Liver (tissue), 9 donors: ENCODE results near the gene MED6. TPM values are rescaled to one million over a fixed set of nuclear protein-coding genes. Genes with fewer than 3 reads are reported as not detected.

Source experiments
- DNase-seq: peaks from one replicate; pipeline ENCODE4 v3.0.0-alpha.2; 2017; ENCODE audit warnings: low spot score
- H3K27ac ChIP-seq, 2 donors: one replicate each; pipeline ENCODE4 v1.7.0; 2013; ENCODE audit warnings: inconsistent platforms in 2 of 2, low read length in 2 of 2, control low read depth in 1 of 2, low read depth in 1 of 2, mild to moderate bottlenecking in 1 of 2
- H3K27me3 ChIP-seq, 4 donors: one replicate each; pipeline versions ENCODE4 v1.6.1 to v1.7.0; 2013; ENCODE audit warnings: low read length in 3 of 4, inconsistent platforms in 1 of 4, mild to moderate bottlenecking in 1 of 4, moderate library complexity in 1 of 4; ENCODE audit not compliant: control insufficient read depth in 4 of 4, insufficient read depth in 4 of 4
- H3K36me3 ChIP-seq, 4 donors: one replicate each; pipeline versions ENCODE4 v1.6.1 to v1.7.0; 2013; ENCODE audit warnings: low read length in 3 of 4, mild to moderate bottlenecking in 3 of 4, low read depth in 1 of 4, moderate library complexity in 1 of 4; ENCODE audit not compliant: control insufficient read depth in 4 of 4, insufficient read depth in 3 of 4
- H3K4me1 ChIP-seq, 4 donors: one replicate each; pipeline versions ENCODE4 v1.6.1 to v1.7.0; 2013; ENCODE audit warnings: low read length in 3 of 4, mild to moderate bottlenecking in 3 of 4, moderate library complexity in 1 of 4; ENCODE audit not compliant: control insufficient read depth in 4 of 4, insufficient read depth in 4 of 4
- H3K4me3 ChIP-seq, 3 donors: one replicate each; pipeline versions ENCODE4 v1.6.1 to v1.7.0; 2013; ENCODE audit warnings: low read length in 3 of 3, control low read depth in 1 of 3, low read depth in 1 of 3, mild to moderate bottlenecking in 1 of 3
- H3K9ac ChIP-seq, 2 donors: one replicate each; pipeline ENCODE4 v1.7.0; 2013; ENCODE audit warnings: low read length in 2 of 2, mild to moderate bottlenecking in 2 of 2, moderate library complexity in 2 of 2, control low read depth in 1 of 2, low read depth in 1 of 2
- H3K9me3 ChIP-seq, 4 donors: one replicate each; pipeline versions ENCODE4 v1.6.1 to v1.7.0; 2013; ENCODE audit warnings: low read length in 3 of 4; ENCODE audit not compliant: control insufficient read depth in 4 of 4
- EGR1 ChIP-seq, 2 donors: IDR thresholded peaks; 2 replicates each; pipeline ENCODE4 v1.6.1; 2016 to 2018; ENCODE audit warnings: antibody characterized with exemption in 2 of 2, low read depth in 2 of 2
- FOXA1 ChIP-seq: IDR thresholded peaks from 2 replicates; pipeline ENCODE4 v1.6.1; 2016; ENCODE audit warnings: antibody characterized with exemption
- FOXA2 ChIP-seq: IDR thresholded peaks from 2 replicates; pipeline ENCODE4 v1.6.1; 2016; ENCODE audit warnings: antibody characterized with exemption
- GABPA ChIP-seq, 2 donors: IDR thresholded peaks in 1 of 2; conservative IDR thresholded peaks in 1 of 2; 2 replicates each; pipeline ENCODE4 v1.6.1; 2016; ENCODE audit warnings: antibody characterized with exemption in 2 of 2, mild to moderate bottlenecking in 1 of 2, moderate library complexity in 1 of 2
- HNF4A ChIP-seq, 2 donors: conservative IDR thresholded peaks; 2 replicates each; pipeline ENCODE4 v1.6.1; 2016; ENCODE audit warnings: antibody characterized with exemption in 2 of 2, mild to moderate bottlenecking in 2 of 2
- HNF4G ChIP-seq: IDR thresholded peaks from 2 replicates; pipeline ENCODE4 v1.6.1; 2016; ENCODE audit warnings: antibody characterized with exemption
- JUND ChIP-seq, 2 donors: IDR thresholded peaks; 2 replicates each; pipeline ENCODE4 v1.6.1; 2016; ENCODE audit warnings: antibody characterized with exemption in 2 of 2
- NR2F2 ChIP-seq: IDR thresholded peaks from 2 replicates; pipeline ENCODE4 v1.6.1; 2016; ENCODE audit warnings: antibody characterized with exemption
- RAD21 ChIP-seq, 2 donors: IDR thresholded peaks; 2 replicates each; pipeline ENCODE4 v1.6.1; 2016; ENCODE audit warnings: antibody characterized with exemption in 2 of 2, mild to moderate bottlenecking in 2 of 2
- RXRA ChIP-seq, 2 donors: IDR thresholded peaks; 2 replicates each; pipeline ENCODE4 v1.6.1; 2017 to 2018; ENCODE audit warnings: antibody characterized with exemption in 2 of 2, mild to moderate bottlenecking in 1 of 2
- SP1 ChIP-seq: IDR thresholded peaks from 2 replicates; pipeline ENCODE4 v1.6.1; 2018; ENCODE audit warnings: antibody characterized with exemption, mild to moderate bottlenecking
- TAF1 ChIP-seq: conservative IDR thresholded peaks from 2 replicates; pipeline ENCODE4 v1.6.1; 2016; ENCODE audit warnings: antibody characterized with exemption, mild to moderate bottlenecking
- YY1 ChIP-seq: IDR thresholded peaks from 2 replicates; pipeline ENCODE4 v1.6.1; 2016; ENCODE audit warnings: antibody characterized with exemption, mild to moderate bottlenecking
- whole genome bisulfite sequencing: extraction: QIAGEN DNeasy Blood & Tissue Kit; methylation state at CpG from one replicate; pipeline ENCODE4 v1.1.7; 2013; 5-methylcytosine and 5-hydroxymethylcytosine counted together
- polyA plus RNA-seq, 2 donors: library from polyadenylated mRNA; stranded (reverse) in 1 of 2; unstranded in 1 of 2; fragments of 200-250 nt in 1 of 2; fragments of >200 nt in 1 of 2; fragmentation: Nextera tagmentation in 1 of 2; extraction: Ambion mirVana in 1 of 2; gene quantifications; one replicate each; pipeline versions ENCODE4 v1.2.1 to v1.2.3, GENCODE V29; 2013 to 2015
- total RNA-seq, 2 donors: library from RNA; depleted of rRNA; stranded (reverse); fragments of >200 nt; gene quantifications; one replicate each; pipeline ENCODE4 v1.2.3, GENCODE V29; 2014
- TF ChIP-seq, protein P1 (sequence below): IDR thresholded peaks from 2 replicates; pipeline ENCODE4 v1.6.1; 2016; ENCODE audit warnings: antibody characterized with exemption
- TF ChIP-seq, protein P2 (sequence below): IDR thresholded peaks from 2 replicates; pipeline ENCODE4 v1.6.1; 2016; ENCODE audit warnings: antibody characterized with exemption, mild to moderate bottlenecking
- TF ChIP-seq, protein P3 (sequence below): IDR thresholded peaks from 2 replicates; pipeline ENCODE4 v1.6.1; 2016; ENCODE audit warnings: antibody characterized with exemption
- TF ChIP-seq, protein P4 (sequence below): IDR thresholded peaks from 2 replicates; pipeline ENCODE4 v1.6.1; 2016; ENCODE audit warnings: antibody characterized with exemption
- TF ChIP-seq, protein P5 (sequence below): fragments of 150-350 bp; IDR thresholded peaks from 2 replicates; pipeline ENCODE4 v1.5.1; 2017; ENCODE audit warnings: improper control_type of control experiment, low read depth, low read length; ENCODE audit not compliant: missing input control
- donor health status: healthy.
- donor health status: healthy.
- donor health status: healthy.
- donor health status: healthy.
- donor health status: healthy.

The MED6 gene
- total and polyA plus RNA-seq, 4 donors = 10.4 to 21.3 (median 15.2) TPM

DNA sequence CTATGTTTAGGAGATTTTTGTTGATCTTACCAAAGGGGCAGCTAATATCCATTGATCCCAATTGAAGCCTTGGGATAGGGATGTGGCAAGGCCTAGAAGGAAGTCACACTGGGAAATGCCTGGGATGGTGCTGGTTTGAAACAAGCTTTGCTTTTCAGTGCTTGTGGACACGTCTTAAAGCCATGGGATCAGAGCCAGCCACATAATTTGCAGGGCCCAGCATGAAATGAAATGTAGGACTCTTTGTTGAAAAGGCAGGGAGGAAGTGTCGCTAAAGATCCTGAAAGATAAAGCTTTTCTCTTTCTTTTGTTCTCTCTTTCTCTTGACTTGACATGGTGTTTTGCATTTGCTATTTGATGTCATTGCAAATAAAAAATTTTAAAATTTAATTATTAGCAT is 46.2 kb upstream of the MED6 start:
- WGBS = 91% methylated on average over 2 of the region's 2 CpGs

More for the DNA sequence above, 46.2 kb upstream of the MED6 start:
- Histone ChIP-seq H3K27ac (no peak overlapping the region), H3K4me1 (peaks cover 3 to 8% (median 6%) of the 10 kb centered on the region in 4 donors), H3K36me3 (no peaks in the 10 kb centered on the region), H3K27me3 (no peaks in the 10 kb centered on the region), H3K4me3 (no peak overlapping the region), H3K9me3 (no peaks in the 10 kb centered on the region), H3K9ac (no peak overlapping the region)
- TF ChIP-seq TAF1 (no peak), HNF4G (no peak), EGR1 (IDR thresholded peaks at IDR 0.05; ENCODE audit: low read depth in 2 of 2) (no peak), FOXA2 (no peak), JUND (IDR thresholded peaks at IDR 0.05) (no peak), RXRA (IDR thresholded peaks at IDR 0.05) (no peak), NR2F2 (no peak), SP1 (no peak), FOXA1 (no peak), YY1 (no peak), RAD21 (IDR thresholded peaks at IDR 0.05) (no peak), GABPA (IDR thresholded peaks at IDR 0.05 in 1 of 2, conservative IDR thresholded peaks at IDR 0.05 in 1 of 2) (no peak), HNF4A (conservative IDR thresholded peaks at IDR 0.05) (no peak)
- TF ChIP-seq, protein P1, sequence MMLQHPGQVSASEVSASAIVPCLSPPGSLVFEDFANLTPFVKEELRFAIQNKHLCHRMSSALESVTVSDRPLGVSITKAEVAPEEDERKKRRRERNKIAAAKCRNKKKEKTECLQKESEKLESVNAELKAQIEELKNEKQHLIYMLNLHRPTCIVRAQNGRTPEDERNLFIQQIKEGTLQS = no peak
- TF ChIP-seq, protein P2, sequence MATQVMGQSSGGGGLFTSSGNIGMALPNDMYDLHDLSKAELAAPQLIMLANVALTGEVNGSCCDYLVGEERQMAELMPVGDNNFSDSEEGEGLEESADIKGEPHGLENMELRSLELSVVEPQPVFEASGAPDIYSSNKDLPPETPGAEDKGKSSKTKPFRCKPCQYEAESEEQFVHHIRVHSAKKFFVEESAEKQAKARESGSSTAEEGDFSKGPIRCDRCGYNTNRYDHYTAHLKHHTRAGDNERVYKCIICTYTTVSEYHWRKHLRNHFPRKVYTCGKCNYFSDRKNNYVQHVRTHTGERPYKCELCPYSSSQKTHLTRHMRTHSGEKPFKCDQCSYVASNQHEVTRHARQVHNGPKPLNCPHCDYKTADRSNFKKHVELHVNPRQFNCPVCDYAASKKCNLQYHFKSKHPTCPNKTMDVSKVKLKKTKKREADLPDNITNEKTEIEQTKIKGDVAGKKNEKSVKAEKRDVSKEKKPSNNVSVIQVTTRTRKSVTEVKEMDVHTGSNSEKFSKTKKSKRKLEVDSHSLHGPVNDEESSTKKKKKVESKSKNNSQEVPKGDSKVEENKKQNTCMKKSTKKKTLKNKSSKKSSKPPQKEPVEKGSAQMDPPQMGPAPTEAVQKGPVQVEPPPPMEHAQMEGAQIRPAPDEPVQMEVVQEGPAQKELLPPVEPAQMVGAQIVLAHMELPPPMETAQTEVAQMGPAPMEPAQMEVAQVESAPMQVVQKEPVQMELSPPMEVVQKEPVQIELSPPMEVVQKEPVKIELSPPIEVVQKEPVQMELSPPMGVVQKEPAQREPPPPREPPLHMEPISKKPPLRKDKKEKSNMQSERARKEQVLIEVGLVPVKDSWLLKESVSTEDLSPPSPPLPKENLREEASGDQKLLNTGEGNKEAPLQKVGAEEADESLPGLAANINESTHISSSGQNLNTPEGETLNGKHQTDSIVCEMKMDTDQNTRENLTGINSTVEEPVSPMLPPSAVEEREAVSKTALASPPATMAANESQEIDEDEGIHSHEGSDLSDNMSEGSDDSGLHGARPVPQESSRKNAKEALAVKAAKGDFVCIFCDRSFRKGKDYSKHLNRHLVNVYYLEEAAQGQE = no peak
- TF ChIP-seq, protein P3, sequence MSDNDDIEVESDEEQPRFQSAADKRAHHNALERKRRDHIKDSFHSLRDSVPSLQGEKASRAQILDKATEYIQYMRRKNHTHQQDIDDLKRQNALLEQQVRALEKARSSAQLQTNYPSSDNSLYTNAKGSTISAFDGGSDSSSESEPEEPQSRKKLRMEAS = no peak
- TF ChIP-seq, protein P4, sequence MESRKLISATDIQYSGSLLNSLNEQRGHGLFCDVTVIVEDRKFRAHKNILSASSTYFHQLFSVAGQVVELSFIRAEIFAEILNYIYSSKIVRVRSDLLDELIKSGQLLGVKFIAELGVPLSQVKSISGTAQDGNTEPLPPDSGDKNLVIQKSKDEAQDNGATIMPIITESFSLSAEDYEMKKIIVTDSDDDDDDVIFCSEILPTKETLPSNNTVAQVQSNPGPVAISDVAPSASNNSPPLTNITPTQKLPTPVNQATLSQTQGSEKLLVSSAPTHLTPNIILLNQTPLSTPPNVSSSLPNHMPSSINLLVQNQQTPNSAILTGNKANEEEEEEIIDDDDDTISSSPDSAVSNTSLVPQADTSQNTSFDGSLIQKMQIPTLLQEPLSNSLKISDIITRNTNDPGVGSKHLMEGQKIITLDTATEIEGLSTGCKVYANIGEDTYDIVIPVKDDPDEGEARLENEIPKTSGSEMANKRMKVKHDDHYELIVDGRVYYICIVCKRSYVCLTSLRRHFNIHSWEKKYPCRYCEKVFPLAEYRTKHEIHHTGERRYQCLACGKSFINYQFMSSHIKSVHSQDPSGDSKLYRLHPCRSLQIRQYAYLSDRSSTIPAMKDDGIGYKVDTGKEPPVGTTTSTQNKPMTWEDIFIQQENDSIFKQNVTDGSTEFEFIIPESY = no peak
- TF ChIP-seq, protein P5, sequence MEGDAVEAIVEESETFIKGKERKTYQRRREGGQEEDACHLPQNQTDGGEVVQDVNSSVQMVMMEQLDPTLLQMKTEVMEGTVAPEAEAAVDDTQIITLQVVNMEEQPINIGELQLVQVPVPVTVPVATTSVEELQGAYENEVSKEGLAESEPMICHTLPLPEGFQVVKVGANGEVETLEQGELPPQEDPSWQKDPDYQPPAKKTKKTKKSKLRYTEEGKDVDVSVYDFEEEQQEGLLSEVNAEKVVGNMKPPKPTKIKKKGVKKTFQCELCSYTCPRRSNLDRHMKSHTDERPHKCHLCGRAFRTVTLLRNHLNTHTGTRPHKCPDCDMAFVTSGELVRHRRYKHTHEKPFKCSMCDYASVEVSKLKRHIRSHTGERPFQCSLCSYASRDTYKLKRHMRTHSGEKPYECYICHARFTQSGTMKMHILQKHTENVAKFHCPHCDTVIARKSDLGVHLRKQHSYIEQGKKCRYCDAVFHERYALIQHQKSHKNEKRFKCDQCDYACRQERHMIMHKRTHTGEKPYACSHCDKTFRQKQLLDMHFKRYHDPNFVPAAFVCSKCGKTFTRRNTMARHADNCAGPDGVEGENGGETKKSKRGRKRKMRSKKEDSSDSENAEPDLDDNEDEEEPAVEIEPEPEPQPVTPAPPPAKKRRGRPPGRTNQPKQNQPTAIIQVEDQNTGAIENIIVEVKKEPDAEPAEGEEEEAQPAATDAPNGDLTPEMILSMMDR = no peak
- no peak for DNase-seq
